Measurements from ENCODE around the gene STRAP.
"Not testable (repeated sequence)": the region's sequence is repeated elsewhere in the genome, so short reads cannot be mapped to it uniquely, and the experiment has no call there.

The STRAP gene

DNA sequence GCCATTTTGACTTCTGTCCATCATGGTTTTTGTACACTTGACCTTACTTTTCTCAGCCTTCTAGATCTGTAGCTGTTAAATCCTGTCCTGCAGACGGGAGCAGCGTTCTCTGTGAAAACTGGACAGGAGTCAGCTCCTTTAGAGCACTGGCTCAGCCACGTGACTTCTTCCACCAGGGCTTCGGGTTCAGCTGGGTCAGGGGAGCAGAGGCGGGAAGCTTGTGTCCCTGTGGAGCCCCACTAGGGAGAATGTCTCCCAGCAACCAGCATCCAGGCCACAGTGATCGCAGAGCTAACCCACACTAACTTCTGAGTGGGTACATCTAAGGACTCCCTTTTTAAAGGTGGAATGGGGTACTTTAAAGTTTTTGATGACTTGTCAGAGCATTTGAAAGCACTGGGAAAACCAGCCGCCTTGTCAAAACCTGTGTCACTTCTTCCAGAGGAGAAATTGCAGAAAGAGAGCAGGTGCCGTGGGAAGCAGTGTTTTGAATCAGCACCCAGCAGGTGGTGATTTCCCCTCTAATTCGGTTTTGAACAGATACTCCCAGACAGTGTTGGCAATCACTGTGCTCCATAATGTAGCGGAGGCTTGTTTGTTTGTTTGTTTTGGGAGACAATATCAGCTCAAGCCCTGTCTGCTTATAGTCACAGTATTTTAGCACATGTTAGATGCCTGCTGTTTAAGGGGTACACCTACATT is 46.8 kb downstream of the STRAP start:
- no peak for FAIRE-seq

GRCh38 chr12:15931590-15932053 is 49.4 kb downstream of the STRAP start:
- no peak for FAIRE-seq

GRCh38 chr12:15932327-15932726 is 50.1 kb downstream of the STRAP start:
- FAIRE-seq = no peak

DNA sequence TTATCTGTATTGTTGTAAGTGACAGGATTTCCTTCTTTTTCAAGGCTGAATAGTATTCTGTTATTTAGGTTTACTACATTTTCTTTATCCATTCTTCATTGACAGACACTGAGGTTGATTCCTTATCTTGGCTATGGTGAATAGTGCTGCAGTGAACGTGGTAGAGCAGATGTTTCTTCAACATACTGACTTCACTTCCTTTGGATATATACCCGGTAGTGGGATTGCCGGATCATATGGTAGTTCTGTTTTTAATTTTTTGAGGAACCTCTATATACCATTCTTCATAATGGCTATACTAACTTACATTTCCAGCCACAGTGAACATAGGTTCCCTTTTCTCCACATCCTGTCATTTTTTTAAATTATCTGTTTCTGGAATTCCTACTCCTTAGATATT is 50.8 kb downstream of the STRAP start:
- FAIRE-seq = no peak

- no peak for FAIRE-seq
These were observed 51.6 kb downstream of the STRAP start for GRCh38 chr12:15933751-15934150.

- no peak for FAIRE-seq
These were observed 54.6 kb downstream of the STRAP start for GRCh38 chr12:15936751-15937150.

- no peak for FAIRE-seq
These were observed 55.7 kb downstream of the STRAP start for GRCh38 chr12:15937902-15938301.

- FAIRE-seq = no peak
These were observed 56.9 kb downstream of the STRAP start for GRCh38 chr12:15939111-15939510.

- no peak for FAIRE-seq
These were observed 60.3 kb downstream of the STRAP start for GRCh38 chr12:15942475-15942874.

- FAIRE-seq = not testable (repeated sequence)
These were observed 61.3 kb downstream of the STRAP start for GRCh38 chr12:15943519-15943918.

GRCh38 chr12:15948461-15948860 is 66.3 kb downstream of the STRAP start:
- FAIRE-seq = not testable (repeated sequence)

Data from endometrium (tissue), 2 donors.